ENCODE results near the gene TAS2R7.
"Not testable (repeated sequence)": the region's sequence is repeated elsewhere in the genome, so short reads cannot be mapped to it uniquely, and the experiment has no call there.

The TAS2R7 gene

DNA sequence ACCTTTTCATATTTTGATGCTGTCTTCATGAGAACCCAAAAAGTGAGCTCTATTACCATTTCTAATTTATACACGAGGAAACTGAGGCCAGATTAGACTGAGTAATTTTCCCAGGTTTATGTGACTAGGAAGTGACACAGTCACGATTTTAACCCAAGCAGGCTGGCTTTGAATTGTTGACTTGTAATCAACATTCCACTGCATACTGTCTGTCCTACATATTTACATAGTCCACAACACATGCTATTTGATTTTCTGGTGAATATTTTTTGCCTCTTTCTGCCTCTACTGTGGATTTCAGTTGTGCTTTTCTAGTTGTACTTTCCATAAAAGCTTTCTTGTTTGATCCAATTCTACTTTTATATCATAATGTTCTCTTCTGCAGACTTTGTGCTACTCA, 8.2 kb downstream of the TAS2R7 start:
- no peaks in the 10 kb centered on the region for H3K9me3 ChIP-seq (ENCODE audit: low read length)
- H3K4me3 ChIP-seq (ENCODE audit: low read length), result no peak overlapping the region
- no peaks in the 10 kb centered on the region for H3K27me3 ChIP-seq (ENCODE audit: insufficient read depth, low read length)
- H3K36me3 ChIP-seq (ENCODE audit: insufficient read depth, low read length), result no peaks in the 10 kb centered on the region
- no peaks in the 10 kb centered on the region for H3K4me1 ChIP-seq (ENCODE audit: insufficient read depth, low read length)
- H2AFZ ChIP-seq (ENCODE audit: low read depth, low read length), result no peak overlapping the region

- not testable (repeated sequence) for H2AFZ ChIP-seq (ENCODE audit: low read depth, low read length); H3K9me3 ChIP-seq (ENCODE audit: low read length); H3K36me3 ChIP-seq (ENCODE audit: insufficient read depth, low read length); H3K4me3 ChIP-seq (ENCODE audit: low read length); H3K4me1 ChIP-seq (ENCODE audit: insufficient read depth, low read length); H3K27me3 ChIP-seq (ENCODE audit: insufficient read depth, low read length)
Measured at GRCh38 chr12:10791769-10792168, 10.7 kb downstream of the TAS2R7 start.

DNA sequence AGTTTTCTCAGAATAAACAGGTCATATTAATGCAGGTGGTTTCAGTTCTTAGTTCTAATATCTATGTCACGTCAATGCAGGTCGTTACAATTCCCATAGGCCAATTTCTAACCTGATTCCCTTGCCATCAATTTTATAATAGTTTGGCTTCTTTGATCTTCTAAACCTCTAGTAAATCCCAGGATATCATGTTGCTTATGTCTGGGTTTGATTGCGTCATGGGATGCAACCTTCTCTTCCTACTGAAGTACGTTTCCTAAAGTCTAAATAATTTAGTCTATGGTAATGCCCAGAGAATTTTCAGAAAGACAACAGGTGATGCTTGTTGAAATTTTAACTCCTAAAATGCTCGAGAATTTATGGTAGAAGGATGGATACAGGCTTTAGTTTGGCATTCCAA, 19.2 kb downstream of the TAS2R7 start:
- Histone ChIP-seq H2AFZ (ENCODE audit: low read depth, low read length) (no peak overlapping the region), H3K4me3 (ENCODE audit: low read length) (no peak overlapping the region), H3K9me3 (ENCODE audit: low read length) (no peaks in the 10 kb centered on the region), H3K27me3 (ENCODE audit: insufficient read depth, low read length) (no peaks in the 10 kb centered on the region), H3K36me3 (ENCODE audit: insufficient read depth, low read length) (no peaks in the 10 kb centered on the region), H3K4me1 (ENCODE audit: insufficient read depth, low read length) (no peaks in the 10 kb centered on the region)

GRCh38 chr12:10779103-10779502, 23.3 kb downstream of the TAS2R7 start:
- Histone ChIP-seq H3K4me3 (ENCODE audit: low read length) (no peak overlapping the region), H3K4me1 (ENCODE audit: insufficient read depth, low read length) (no peaks in the 10 kb centered on the region), H3K27me3 (ENCODE audit: insufficient read depth, low read length) (no peaks in the 10 kb centered on the region), H2AFZ (ENCODE audit: low read depth, low read length) (no peak overlapping the region), H3K36me3 (ENCODE audit: insufficient read depth, low read length) (no peaks in the 10 kb centered on the region), H3K9me3 (ENCODE audit: low read length) (no peaks in the 10 kb centered on the region)

DNA sequence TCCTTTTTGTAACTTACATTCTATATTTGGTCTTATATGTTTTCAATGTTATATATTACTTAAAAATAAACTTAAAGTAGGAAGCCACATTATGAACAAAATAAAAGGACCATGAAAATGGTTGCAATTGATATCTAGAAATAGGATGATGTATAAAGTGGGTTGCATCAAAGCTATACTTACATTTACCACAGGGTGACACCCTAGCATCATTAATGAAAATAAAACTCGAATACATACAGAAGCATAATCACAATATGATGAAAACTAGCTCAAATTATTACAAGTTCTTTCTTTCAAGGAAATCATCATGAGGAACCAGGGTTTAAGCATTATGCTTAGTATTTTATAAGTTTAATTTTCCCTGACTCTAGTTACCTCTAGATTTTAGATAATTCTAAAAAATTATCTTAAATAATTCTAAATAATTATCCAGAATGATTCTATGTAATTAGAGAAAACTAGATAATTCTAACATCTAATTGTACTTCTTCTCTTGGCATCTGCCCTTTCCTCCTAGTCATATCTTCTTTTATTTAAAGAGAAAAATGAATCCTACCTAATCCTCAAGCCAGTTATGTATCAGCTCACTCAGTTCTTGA, 31.2 kb downstream of the TAS2R7 start:
- no peaks in the 10 kb centered on the region for H3K4me1 ChIP-seq (ENCODE audit: insufficient read depth, low read length)

DNA sequence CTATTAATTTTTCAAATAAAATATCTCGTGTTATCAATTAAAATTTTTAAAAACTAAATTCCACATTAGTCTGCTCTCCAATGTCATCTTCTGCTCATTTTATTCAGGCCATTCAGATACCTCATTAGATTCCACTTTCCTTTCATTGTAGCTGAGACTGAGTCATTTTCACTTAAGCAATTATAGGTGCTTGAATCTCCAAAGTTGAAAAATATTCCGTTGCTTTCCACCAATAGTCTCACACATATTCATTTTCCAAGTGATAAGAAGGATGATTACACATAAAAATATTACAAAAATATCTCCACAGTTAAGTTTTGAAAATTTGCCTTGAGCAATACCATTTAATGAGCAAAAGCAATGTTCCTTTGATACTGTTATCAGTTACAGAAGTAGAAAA, 42.8 kb downstream of the TAS2R7 start:
- Histone ChIP-seq H2AFZ (ENCODE audit: low read depth, low read length) (no peak overlapping the region), H3K9me3 (ENCODE audit: low read length) (no peaks in the 10 kb centered on the region), H3K4me3 (ENCODE audit: low read length) (no peak overlapping the region), H3K4me1 (ENCODE audit: insufficient read depth, low read length) (no peaks in the 10 kb centered on the region), H3K36me3 (ENCODE audit: insufficient read depth, low read length) (no peaks in the 10 kb centered on the region), H3K27me3 (ENCODE audit: insufficient read depth, low read length) (no peaks in the 10 kb centered on the region)

More for the DNA sequence above, 31.2 kb downstream of the TAS2R7 start:
- no peak overlapping the region for H2AFZ ChIP-seq (ENCODE audit: low read depth, low read length)
- H3K4me3 ChIP-seq (ENCODE audit: low read length), result no peak overlapping the region
- H3K27me3 ChIP-seq (ENCODE audit: insufficient read depth, low read length), result no peaks in the 10 kb centered on the region
- no peaks in the 10 kb centered on the region for H3K9me3 ChIP-seq (ENCODE audit: low read length)
- H3K36me3 ChIP-seq (ENCODE audit: insufficient read depth, low read length), result no peaks in the 10 kb centered on the region

DNA sequence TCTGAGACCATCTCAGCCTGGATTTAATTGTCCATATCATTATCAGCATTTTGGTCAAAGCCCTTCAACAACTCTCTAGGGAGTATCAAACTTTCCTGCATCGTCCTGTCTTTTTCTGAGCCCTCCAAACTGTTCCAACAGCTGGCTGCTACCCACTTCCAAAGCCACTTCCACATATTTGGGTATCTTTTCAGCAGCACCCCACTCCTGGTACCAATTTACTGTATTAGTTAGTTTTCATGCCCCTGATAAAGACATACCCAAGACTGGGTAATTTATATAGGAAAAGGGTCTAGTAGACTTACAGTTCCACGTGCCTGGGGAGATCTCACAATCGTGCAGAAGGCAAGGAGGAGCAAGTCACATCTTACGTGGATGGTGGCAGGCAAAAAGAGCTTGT, 46.2 kb downstream of the TAS2R7 start:
- no peaks in the 10 kb centered on the region for H3K36me3 ChIP-seq (ENCODE audit: insufficient read depth, low read length)
- H3K4me3 ChIP-seq (ENCODE audit: low read length), result no peak overlapping the region
- no peaks in the 10 kb centered on the region for H3K9me3 ChIP-seq (ENCODE audit: low read length)
- no peaks in the 10 kb centered on the region for H3K27me3 ChIP-seq (ENCODE audit: insufficient read depth, low read length)
- H2AFZ ChIP-seq (ENCODE audit: low read depth, low read length), result no peak overlapping the region
- H3K4me1 ChIP-seq (ENCODE audit: insufficient read depth, low read length), result no peaks in the 10 kb centered on the region

DNA sequence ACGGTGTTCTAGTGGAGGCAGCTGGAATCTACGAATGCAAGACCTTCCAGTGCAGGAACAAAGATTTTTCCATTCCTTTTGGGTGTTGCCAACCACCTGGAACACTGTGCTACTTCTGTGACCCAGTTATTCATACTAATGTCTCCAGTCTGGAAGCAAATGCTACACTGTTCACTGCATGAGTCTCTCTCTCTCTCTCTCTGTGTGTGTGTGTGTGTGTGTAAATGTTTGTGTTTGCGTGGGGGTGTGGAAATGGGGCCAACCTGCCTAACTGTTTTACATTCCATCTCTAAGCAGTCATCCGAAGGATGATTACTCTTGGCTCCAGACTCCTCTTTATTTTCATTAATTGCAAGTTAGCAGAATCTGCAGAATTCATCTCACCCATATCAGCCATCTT, 49.4 kb downstream of the TAS2R7 start:
- Histone ChIP-seq H3K4me3 (ENCODE audit: low read length) (no peak overlapping the region), H3K4me1 (ENCODE audit: insufficient read depth, low read length) (peaks cover 4% of the 10 kb centered on the region), H3K36me3 (ENCODE audit: insufficient read depth, low read length) (no peaks in the 10 kb centered on the region), H3K27me3 (ENCODE audit: insufficient read depth, low read length) (peaks cover 4% of the 10 kb centered on the region), H2AFZ (ENCODE audit: low read depth, low read length) (no peak overlapping the region), H3K9me3 (ENCODE audit: low read length) (no peaks in the 10 kb centered on the region)
